GM23248 (cell line): ENCODE results near the gene AK9.

Experiments
- EZH2 ChIP-seq: fragments of 200-600 bp; sonication (generic); IDR thresholded peaks from 2 replicates; pipeline ENCODE4 v1.6.1; 2018; ENCODE audit warnings: antibody characterized with exemption, mild to moderate bottlenecking; ENCODE audit not compliant: insufficient read depth, poor library complexity, severe bottlenecking
- EZH2phosphoT487 ChIP-seq: fragments of 200-600 bp; sonication (generic); IDR thresholded peaks from 2 replicates; pipeline ENCODE4 v1.6.1; 2018; ENCODE audit warnings: antibody characterized with exemption, moderate library complexity, mild to moderate bottlenecking, low read depth; ENCODE audit not compliant: insufficient read depth

GRCh38 chr6:109722011-109722410, 31.0 kb upstream of the AK9 start:
- no peak for TF ChIP-seq EZH2
- TF ChIP-seq EZH2phosphoT487 = no peak
